Psoas muscle (tissue), 8 donors: ENCODE data around the gene SETDB2. TPM values are rescaled to one million over a fixed set of nuclear protein-coding genes. Genes with fewer than 3 reads are reported as not detected.

Experiments
- ATAC-seq, 4 donors: fragments of 200-7000 bp; cut with Tn5 transposase; one replicate each; pipeline ENCODE4 v1.9.1; 2020; ENCODE audit warnings: moderate library complexity in 3 of 4, mild to moderate bottlenecking in 2 of 4
- DNase-seq, 2 donors: peaks; one replicate each; pipeline ENCODE4 v3.0.0-alpha.2; 2020
- H3K27ac ChIP-seq: fragments of 200-600 bp; one replicate; pipeline ENCODE4 v1.8.0; 2022
- H3K27me3 ChIP-seq, 3 donors: fragments of 200-600 bp in 1 of 3; one replicate each; pipeline versions ENCODE4 v1.6.1 to v1.8.0; 2013 to 2022; ENCODE audit warnings: low read length in 2 of 3, mild to moderate bottlenecking in 2 of 3, moderate library complexity in 1 of 3; ENCODE audit not compliant: insufficient read depth in 3 of 3
- H3K36me3 ChIP-seq, 2 donors: fragments of 200-600 bp in 1 of 2; one replicate each; pipeline versions ENCODE4 v1.6.1 to v1.8.0; 2013 to 2022; ENCODE audit warnings: low read depth in 1 of 2, mild to moderate bottlenecking in 1 of 2, moderate library complexity in 1 of 2; ENCODE audit not compliant: insufficient read depth in 1 of 2
- H3K4me1 ChIP-seq: fragments of 200-600 bp; one replicate; pipeline ENCODE4 v1.8.0; 2022
- H3K4me3 ChIP-seq: fragments of 200-600 bp; one replicate; pipeline ENCODE4 v1.8.0; 2022; ENCODE audit warnings: mild to moderate bottlenecking
- H3K9me3 ChIP-seq: fragments of 200-600 bp; one replicate; pipeline ENCODE4 v1.8.0; 2022
- WGBS, 3 donors: extraction: QIAGEN DNeasy Blood & Tissue Kit; methylation state at CpG; one replicate each; pipeline versions ENCODE4 v1.1.6 to v1.1.7; 2013; 5-methylcytosine and 5-hydroxymethylcytosine counted together
- intact Hi-C, 2 donors: fragments of 100-400 bp; cut with DNase I; formaldehyde crosslinking; loops; one replicate each; pipeline versions ENCODE4 v1.11.0 to v1.14.2; 2022
- polyA plus RNA-seq, 3 donors: library from polyadenylated mRNA; stranded (reverse); fragments of 200-250 nt; gene quantifications; one replicate each; pipeline ENCODE4 v1.2.3, GENCODE V29; 2013
- total RNA-seq, 4 donors: library from RNA; stranded (reverse); fragmentation: NEBNext Ultra II Directional in 2 of 4; extraction: Animal tissue kit (Norgen Biotek cat#: 25700) in 2 of 4; gene quantifications; one replicate each; pipeline versions ENCODE4 v1.2.1 to v1.2.4, GENCODE V29; 2021 to 2023
- TF ChIP-seq, protein P1 (sequence below): fragments of 200-600 bp; IDR thresholded peaks from one replicate; pipeline ENCODE4 v1.8.0; 2022; ENCODE audit warnings: antibody characterized with exemption
- donor health status: healthy with polysubstance abuse.
- donor health status: DM: no; HTN: no; CAD: no; lungs with moderate emphysema.
- donor health status: Bipolar disorder and iron deficiency.
- donor health status: healthy.
- donor health status: DM: yes; HTN: yes; CAD: no.
- donor health status: DM: no; HTN: no; CAD: no.
- donor health status: DM: no; HTN: no; CAD: no.
- donor health status: DM: yes; HTN: yes; CAD: no.

Gene SETDB2
- total and polyA plus RNA-seq, 7 donors, result 1.7 to 7.9 (median 3.7) TPM

DNA sequence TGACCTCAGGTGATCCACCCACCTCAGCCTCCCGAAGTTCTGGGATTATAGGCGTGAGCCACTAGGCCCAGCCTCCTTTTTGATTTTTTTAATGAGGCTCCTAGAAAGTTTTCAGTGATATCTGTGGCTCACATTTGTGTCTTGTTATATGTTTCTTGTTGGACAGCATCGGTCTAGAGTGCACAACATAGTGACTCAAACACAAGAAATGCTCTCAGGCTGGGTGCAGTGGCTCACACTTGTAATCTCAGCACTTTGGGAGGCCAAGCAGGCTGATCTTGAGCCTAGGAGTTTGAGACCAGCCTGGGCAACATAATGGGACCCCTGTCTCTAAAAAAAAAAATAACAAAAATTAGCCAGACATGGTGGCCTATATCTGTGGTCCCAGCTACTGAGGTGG, 59.9 kb downstream of the SETDB2 start:
- TF ChIP-seq, protein P1, sequence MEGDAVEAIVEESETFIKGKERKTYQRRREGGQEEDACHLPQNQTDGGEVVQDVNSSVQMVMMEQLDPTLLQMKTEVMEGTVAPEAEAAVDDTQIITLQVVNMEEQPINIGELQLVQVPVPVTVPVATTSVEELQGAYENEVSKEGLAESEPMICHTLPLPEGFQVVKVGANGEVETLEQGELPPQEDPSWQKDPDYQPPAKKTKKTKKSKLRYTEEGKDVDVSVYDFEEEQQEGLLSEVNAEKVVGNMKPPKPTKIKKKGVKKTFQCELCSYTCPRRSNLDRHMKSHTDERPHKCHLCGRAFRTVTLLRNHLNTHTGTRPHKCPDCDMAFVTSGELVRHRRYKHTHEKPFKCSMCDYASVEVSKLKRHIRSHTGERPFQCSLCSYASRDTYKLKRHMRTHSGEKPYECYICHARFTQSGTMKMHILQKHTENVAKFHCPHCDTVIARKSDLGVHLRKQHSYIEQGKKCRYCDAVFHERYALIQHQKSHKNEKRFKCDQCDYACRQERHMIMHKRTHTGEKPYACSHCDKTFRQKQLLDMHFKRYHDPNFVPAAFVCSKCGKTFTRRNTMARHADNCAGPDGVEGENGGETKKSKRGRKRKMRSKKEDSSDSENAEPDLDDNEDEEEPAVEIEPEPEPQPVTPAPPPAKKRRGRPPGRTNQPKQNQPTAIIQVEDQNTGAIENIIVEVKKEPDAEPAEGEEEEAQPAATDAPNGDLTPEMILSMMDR, result no peak

DNA sequence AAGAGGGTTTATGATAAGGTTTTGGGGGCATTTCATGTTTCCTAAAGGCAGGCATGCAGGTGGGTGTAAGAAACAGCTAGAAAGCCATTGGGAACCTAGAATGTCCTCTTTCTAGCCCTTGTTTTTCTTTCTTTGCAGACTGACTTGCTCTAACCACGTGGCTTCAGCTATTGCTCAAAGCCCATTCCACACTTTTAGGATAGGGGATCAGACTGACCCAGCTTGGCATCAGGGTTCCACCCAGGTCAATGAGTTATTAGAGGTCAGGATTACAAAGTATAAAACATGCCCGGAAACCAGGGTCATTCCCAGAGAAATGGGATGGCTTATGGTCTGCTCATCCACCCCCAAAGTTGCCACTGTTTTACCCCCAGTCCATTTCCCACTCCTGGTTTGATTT, 68.5 kb downstream of the SETDB2 start:
- ATAC-seq (no peak), DNase-seq (no peak)
- Histone ChIP-seq H3K27me3 (no peaks in the 10 kb centered on the region), H3K36me3 (peaks cover 2 to 59% of the 10 kb centered on the region in 2 donors), H3K9me3 (no peaks in the 10 kb centered on the region), H3K4me3 (no peak overlapping the region), H3K4me1 (no peaks in the 10 kb centered on the region), H3K27ac (no peak overlapping the region)
- 80 to 91% (median 88%) methylated on average over 2 of the region's 2 CpGs for WGBS, 3 donors
- TF ChIP-seq, protein P1, result no peak
- intact Hi-C loops, result no loop called here

More for the DNA sequence above, 59.9 kb downstream of the SETDB2 start:
- 93 to 95% (median 95%) methylated on average over 3 of the region's 3 CpGs for WGBS, 3 donors
- Histone ChIP-seq H3K9me3 (no peaks in the 10 kb centered on the region), H3K4me1 (no peaks in the 10 kb centered on the region), H3K4me3 (no peak overlapping the region), H3K27ac (no peak overlapping the region), H3K27me3 (no peaks in the 10 kb centered on the region), H3K36me3 (peaks cover 0 to 3% of the 10 kb centered on the region in 2 donors)
- intact Hi-C loops, result no loop called here
- DNase-seq (no peak), ATAC-seq (no peak)

DNA sequence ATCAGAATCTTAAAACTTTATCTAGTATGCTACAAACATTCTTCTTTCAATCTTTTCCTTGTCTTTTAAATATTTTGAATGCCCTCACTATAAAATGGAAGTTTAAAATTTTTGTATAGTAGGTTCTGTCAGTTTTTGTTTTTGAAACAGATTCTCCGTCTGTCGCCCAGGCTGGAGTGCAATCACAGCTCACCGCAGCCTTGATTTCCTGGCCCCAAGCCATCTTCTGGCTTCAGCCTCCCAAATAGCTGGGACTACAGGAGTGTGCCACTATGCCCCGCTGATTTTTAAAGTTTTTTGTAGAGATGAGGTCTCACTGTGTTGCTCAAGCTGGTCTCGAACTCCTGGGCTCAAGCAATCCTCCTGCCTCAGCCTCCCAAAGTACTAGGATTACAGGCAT, 72.4 kb downstream of the SETDB2 start:
- ATAC-seq, result no peak
- no peaks in the 10 kb centered on the region for H3K27me3 ChIP-seq
- intact Hi-C loops, result no loop called here
- peaks cover 2 to 67% of the 10 kb centered on the region in 2 donors for H3K36me3 ChIP-seq
- 75 to 93% (median 79%) methylated on average over 5 of the region's 5 CpGs for WGBS, 3 donors
- H3K4me3 ChIP-seq, result no peak overlapping the region
- H3K4me1 ChIP-seq, result no peaks in the 10 kb centered on the region
- no peak overlapping the region for H3K27ac ChIP-seq
- TF ChIP-seq, protein P1, result no peak
- no peaks in the 10 kb centered on the region for H3K9me3 ChIP-seq
- DNase-seq, result no peak

DNA sequence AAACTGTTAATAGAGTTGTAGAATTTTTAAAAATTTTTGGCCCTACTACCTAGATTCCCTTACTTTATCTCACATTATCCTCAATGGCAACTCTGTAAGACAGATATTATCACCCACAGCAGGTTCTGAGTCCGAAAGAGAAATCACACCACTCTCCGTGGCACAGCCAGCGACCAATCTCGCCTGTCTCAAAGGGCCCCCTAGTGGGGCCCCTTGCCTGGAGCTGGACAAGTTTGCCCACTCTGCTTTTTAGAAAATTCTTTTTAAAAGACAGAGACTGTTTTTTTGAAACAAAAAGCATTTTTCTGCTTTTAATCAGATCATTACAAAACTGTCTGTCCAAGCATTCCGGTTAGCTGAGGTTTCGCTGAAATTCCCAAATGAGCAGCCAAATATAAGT, 73.4 kb downstream of the SETDB2 start:
- DNase-seq (no peak), ATAC-seq (no peak)
- H3K9me3 ChIP-seq, result no peaks in the 10 kb centered on the region
- H3K27ac ChIP-seq, result no peak overlapping the region
- H3K36me3 ChIP-seq, result peaks cover under 1 to 73% of the 10 kb centered on the region in 2 donors
- no peaks in the 10 kb centered on the region for H3K27me3 ChIP-seq
- intact Hi-C loops, result no loop called here
- WGBS, 3 donors, result 74 to 89% (median 74%) methylated on average over 6 of the region's 6 CpGs
- no peak overlapping the region for H3K4me3 ChIP-seq
- TF ChIP-seq, protein P1, result no peak
- no peaks in the 10 kb centered on the region for H3K4me1 ChIP-seq

DNA sequence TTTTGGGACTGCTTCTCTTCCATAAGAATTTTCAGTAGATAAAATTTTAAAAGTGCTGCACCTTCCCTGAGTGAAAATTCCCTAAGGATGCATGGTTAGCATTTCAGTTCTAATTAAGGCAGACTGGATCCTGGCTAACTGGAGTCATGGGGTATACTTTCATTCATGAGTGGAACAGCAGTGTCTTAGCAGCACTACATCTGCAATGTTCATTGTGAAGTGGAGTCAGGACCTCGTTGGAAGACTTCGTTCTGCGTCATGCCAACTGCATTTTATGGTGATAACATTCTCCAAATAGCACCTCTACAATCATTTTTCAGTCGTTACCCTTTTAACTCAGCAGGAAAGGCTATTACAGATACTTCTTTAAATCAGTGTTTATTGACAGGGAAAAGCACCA, 77.2 kb downstream of the SETDB2 start:
- Histone ChIP-seq H3K27ac (no peak overlapping the region), H3K36me3 (peaks cover 0 to 71% of the 10 kb centered on the region in 2 donors)

More for the DNA sequence above, 77.2 kb downstream of the SETDB2 start:
- Histone ChIP-seq H3K9me3 (no peaks in the 10 kb centered on the region), H3K27me3 (no peaks in the 10 kb centered on the region), H3K4me3 (no peak overlapping the region), H3K4me1 (no peaks in the 10 kb centered on the region)
- WGBS, 3 donors, result 58 to 65% (median 61%) methylated on average over 4 of the region's 4 CpGs
- TF ChIP-seq, protein P1, result no peak
- intact Hi-C loops, result no loop called here
- DNase-seq, result no peak
- no peak for ATAC-seq
